Stimulated activated CD4-positive, alpha-beta T cell treated with anti-CD3 and anti-CD28 coated beads, Interleukin-4, amount 100 ng/mL, for 48 hours (primary cell): ENCODE measurements around the gene TRIM71.
"Not testable (repeated sequence)": the region's sequence is repeated elsewhere in the genome, so short reads cannot be mapped to it uniquely, and the experiment has no call there.

Experiments
- DNase-seq, 2 donors: peaks; one replicate each; pipeline ENCODE4 v3.0.0-alpha.2; 2020; ENCODE audit warnings: low read depth in 2 of 2

TRIM71 gene

DNA sequence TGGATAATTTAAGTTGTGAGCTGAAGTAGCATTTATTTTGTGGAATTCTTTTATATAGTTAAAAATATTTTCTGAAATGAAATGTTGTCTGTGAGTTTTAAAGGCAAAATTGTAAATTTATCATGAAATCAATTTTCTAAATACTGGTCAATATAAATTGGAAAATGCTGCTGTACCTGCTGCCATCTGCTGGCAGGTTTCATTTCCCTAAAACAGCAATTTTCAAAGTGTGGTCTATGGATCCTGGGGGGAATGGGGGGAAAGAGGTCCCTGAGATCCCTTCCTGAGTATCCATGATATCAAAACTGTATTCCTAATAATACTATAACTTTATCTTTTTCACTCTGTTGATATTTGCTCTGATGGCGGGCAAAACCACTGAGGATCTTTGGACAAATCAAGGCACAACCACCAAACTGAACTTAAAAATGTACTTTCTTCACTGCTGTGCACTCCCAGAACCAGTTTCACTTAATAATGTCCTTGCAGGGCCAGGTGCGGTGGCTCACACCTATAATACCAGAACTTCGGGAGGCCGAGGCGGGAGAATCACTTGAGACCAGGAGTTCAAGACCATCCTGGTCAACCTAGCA is 116.4 kb downstream of the TRIM71 start:
- DNase-seq, result no peak

GRCh38 chr3:32937331-32937730 is 119.5 kb downstream of the TRIM71 start:
- DNase-seq, result no peak

GRCh38 chr3:32939531-32940284 is 121.9 kb downstream of the TRIM71 start:
- not testable (repeated sequence) for DNase-seq

DNA sequence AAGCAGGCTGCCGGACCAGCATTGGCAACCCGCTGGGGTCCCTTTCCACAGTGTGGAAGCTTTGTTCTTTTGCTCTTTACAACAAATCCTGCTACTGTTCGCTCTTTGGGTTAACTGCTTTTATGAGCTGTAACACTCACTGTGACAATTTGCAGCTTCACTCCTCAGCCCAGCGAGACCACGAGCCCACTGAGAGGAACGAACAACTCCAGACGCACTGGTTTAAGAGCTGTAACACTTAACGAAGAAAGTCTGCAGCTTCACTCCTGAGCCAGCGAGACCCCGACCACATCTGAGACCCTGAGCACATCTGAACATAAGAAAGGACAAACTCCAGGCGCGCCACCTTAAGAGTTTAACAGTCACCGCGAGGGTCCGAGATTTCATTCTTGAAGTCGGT is 122.9 kb downstream of the TRIM71 start:
- DNase-seq, result no peak

GRCh38 chr3:32945136-32945535 is 127.3 kb downstream of the TRIM71 start:
- DNase-seq, result no peak

GRCh38 chr3:32945598-32945997 is 127.8 kb downstream of the TRIM71 start:
- DNase-seq, result not testable (repeated sequence)

- no peak for DNase-seq
Measured at GRCh38 chr3:32946973-32947788, 129.4 kb downstream of the TRIM71 start.
